HepG2 (cell line): ENCODE results near the gene SAP130. TPM values are rescaled to one million over a fixed set of nuclear protein-coding genes. Genes with fewer than 3 reads are reported as not detected.
A peak's percentile ranks its signal among the peaks of the same experiment; 100 is the strongest.

Source experiments
- ASH2L ChIP-seq: fragments of 300-600, 200-600 bp; sonication (generic); IDR thresholded peaks from 2 replicates; pipeline ENCODE4 v1.7.0; 2017; ENCODE audit warnings: low read depth, mild to moderate bottlenecking, moderate library complexity, mixed read lengths, low read length; ENCODE audit not compliant: insufficient read length
- CAMTA2 ChIP-seq: sonication (generic); formaldehyde crosslinking; IDR thresholded peaks from 2 replicates; pipeline ENCODE4 v1.4.0; 2020; ENCODE audit warnings: mild to moderate bottlenecking, missing genetic modification reagents, borderline replicate concordance
- DRAP1 ChIP-seq: IDR thresholded peaks from 2 replicates; pipeline ENCODE4 v1.6.1; 2016; ENCODE audit warnings: missing genetic modification reagents, missing compliant biosample characterization
- ELF1 ChIP-seq: sonication (generic); formaldehyde crosslinking; IDR thresholded peaks from 2 replicates; pipeline ENCODE4 v1.4.0; 2020; ENCODE audit warnings: missing genetic modification reagents
- GABPA ChIP-seq, 2 experiments: IDR thresholded peaks; 2 replicates each; pipeline ENCODE4 v1.6.1; 2011 to 2016; ENCODE audit warnings: low read depth in 2 of 2, low read length in 1 of 2, missing biosample characterization in 1 of 2, missing genetic modification characterization in 1 of 2
- HDAC2 ChIP-seq: sonication (generic); formaldehyde crosslinking; IDR thresholded peaks from 2 replicates; pipeline ENCODE4 v1.4.0; 2020; ENCODE audit warnings: missing genetic modification reagents
- HNRNPK ChIP-seq: fragments of 200-400 bp; formaldehyde crosslinking; IDR thresholded peaks from 2 replicates; pipeline ENCODE4 v1.6.1; 2018; ENCODE audit warnings: low read length, low read depth, moderate library complexity, mild to moderate bottlenecking; ENCODE audit not compliant: poor library complexity, severe bottlenecking
- IRF2 ChIP-seq: IDR thresholded peaks from 2 replicates; pipeline ENCODE4 v1.6.1; 2018; ENCODE audit warnings: missing genetic modification reagents, missing compliant biosample characterization
- IRF9 ChIP-seq: sonication (generic); formaldehyde crosslinking; IDR thresholded peaks from 2 replicates; pipeline ENCODE4 v1.8.0; 2022; ENCODE audit warnings: missing genetic modification reagents, mild to moderate bottlenecking, borderline replicate concordance
- KLF9 ChIP-seq: IDR thresholded peaks from 2 replicates; pipeline ENCODE4 v1.6.1; 2016; ENCODE audit warnings: low read depth
- MAF1 ChIP-seq: sonication (generic); formaldehyde crosslinking; IDR thresholded peaks from 2 replicates; pipeline ENCODE4 v1.5.0; 2020; ENCODE audit warnings: missing genetic modification reagents, borderline replicate concordance
- MAZ ChIP-seq, 2 experiments: sonication (generic) in 1 of 2; formaldehyde crosslinking in 1 of 2; IDR thresholded peaks; 2 replicates each; pipeline versions ENCODE4 v1.5.0 to v1.6.1; 2012 to 2020; ENCODE audit warnings: low read depth in 2 of 2, mild to moderate bottlenecking in 2 of 2, borderline replicate concordance in 1 of 2, improper control_type of control experiment in 1 of 2, low read length in 1 of 2, missing genetic modification reagents in 1 of 2, moderate library complexity in 1 of 2
- NFYB ChIP-seq: sonication (generic); formaldehyde crosslinking; IDR thresholded peaks from 2 replicates; pipeline ENCODE4 v1.4.0; 2020; ENCODE audit warnings: missing genetic modification reagents
- NR2F6 ChIP-seq, 2 experiments: IDR thresholded peaks; 2 replicates each; pipeline ENCODE4 v1.6.1; 2016; ENCODE audit warnings: antibody characterized with exemption in 1 of 2, mild to moderate bottlenecking in 1 of 2
- PHB2 ChIP-seq: fragments of 450-650 bp; IDR thresholded peaks from 2 replicates; pipeline ENCODE4 v1.6.1; 2018; ENCODE audit not compliant: partially characterized antibody
- REPIN1 ChIP-seq: sonication (generic); formaldehyde crosslinking; IDR thresholded peaks from 2 replicates; pipeline ENCODE4 v1.8.0; 2022; ENCODE audit warnings: missing genetic modification reagents, low read depth, mild to moderate bottlenecking, borderline replicate concordance
- RFX3 ChIP-seq: IDR thresholded peaks from 2 replicates; pipeline ENCODE4 v1.6.1; 2016; ENCODE audit warnings: missing biosample characterization, missing genetic modification reagents
- RFX5 ChIP-seq: IDR thresholded peaks from 2 replicates; pipeline ENCODE4 v1.6.1; 2011; ENCODE audit warnings: low read depth, low read length, improper control_type of control experiment
- SP1 ChIP-seq, 2 experiments: fragments of 450-650 bp in 1 of 2; sonication (generic) in 1 of 2; formaldehyde crosslinking in 1 of 2; IDR thresholded peaks; 2 replicates each; pipeline versions ENCODE4 v1.4.0 to v1.6.1; 2016 to 2020; ENCODE audit warnings: missing genetic modification reagents in 1 of 2
- SPEN ChIP-seq: sonication (generic); formaldehyde crosslinking; IDR thresholded peaks from 2 replicates; pipeline ENCODE4 v1.5.1; 2020; ENCODE audit warnings: low read depth, mild to moderate bottlenecking, missing genetic modification reagents
- SRY ChIP-seq: sonication (generic); formaldehyde crosslinking; IDR thresholded peaks from 2 replicates; pipeline ENCODE4 v1.8.0; 2022; ENCODE audit warnings: mild to moderate bottlenecking, missing genetic modification reagents
- ZFAT ChIP-seq: sonication (generic); formaldehyde crosslinking; conservative IDR thresholded peaks from 2 replicates; pipeline ENCODE4 v1.8.1; 2023; ENCODE audit warnings: missing genetic modification reagents, inconsistent platforms
- ZFP36L1 ChIP-seq: sonication (generic); formaldehyde crosslinking; IDR thresholded peaks from 2 replicates; pipeline ENCODE4 v1.8.0; 2022; ENCODE audit warnings: mild to moderate bottlenecking, missing genetic modification reagents, moderate library complexity
- ZMAT5 ChIP-seq: sonication (generic); formaldehyde crosslinking; IDR thresholded peaks from 2 replicates; pipeline ENCODE4 v1.5.0; 2020; ENCODE audit warnings: mild to moderate bottlenecking, low read depth, missing genetic modification reagents, borderline replicate concordance
- ZMYM3 ChIP-seq: sonication (generic); formaldehyde crosslinking; IDR thresholded peaks from 2 replicates; pipeline ENCODE4 v1.5.1; 2020; ENCODE audit warnings: mild to moderate bottlenecking, missing genetic modification reagents
- ZNF275 ChIP-seq: sonication (generic); formaldehyde crosslinking; IDR thresholded peaks from 2 replicates; pipeline ENCODE4 v1.8.0; 2022; ENCODE audit warnings: missing genetic modification reagents, mild to moderate bottlenecking, inconsistent platforms, borderline replicate concordance
- ZNF431 ChIP-seq: sonication (generic); formaldehyde crosslinking; IDR thresholded peaks from 2 replicates; pipeline ENCODE4 v1.9.0; 2022; ENCODE audit warnings: missing genetic modification reagents, low read depth, mild to moderate bottlenecking, borderline replicate concordance
- ZNF7 ChIP-seq: IDR thresholded peaks from 2 replicates; pipeline ENCODE4 v1.6.1; 2016; ENCODE audit warnings: missing biosample characterization, missing genetic modification reagents
- polyA plus RNA-seq, 8 experiments: library from polyadenylated mRNA; depleted of rRNA in 3 of 8; stranded (reverse) in 7 of 8; unstranded in 1 of 8; fragments of >200 nt; fragmentation: Illumina TruSeq in 4 of 8; extraction: Trizol in 4 of 8; gene quantifications; 2 replicates each; pipeline versions ENCODE4 v1.2.1 to v1.2.3, GENCODE V29; 2011 to 2016; ENCODE audit warnings: low read depth in 4 of 8, missing spikeins in 1 of 8, mixed read lengths in 1 of 8; ENCODE audit not compliant: insufficient read depth in 1 of 8
- total RNA-seq, 5 experiments: library from RNA; depleted of rRNA; stranded (reverse); fragments of >200 nt; fragmentation: Illumina TruSeq; extraction: Trizol; gene quantifications; 2 replicates each; pipeline ENCODE4 v1.2.3, GENCODE V29; 2016; ENCODE audit warnings: low read depth in 1 of 5

The SAP130 gene
- total and polyA plus RNA-seq, 2 of the 13 experiments (the other 11 are each of a cell fraction or from before 2014, with no cell fraction given): 11.1 to 18.6 TPM

GRCh38 chr2:128027278-128027800 lies 520 bp downstream of the SAP130 start (continued):
- TF ChIP-seq ZNF275 (CRISPR knock-in tag) (no peak), RFX5 (peak; percentile 70), ASH2L (peak; percentile 4), ZFAT (0 out of 2 replicates have a peak, but pooled peaks have one; percentile 73), SP1 (IDR thresholded peaks at IDR 0.05) (0 out of 2 replicates have a peak, but pooled peaks have one; percentile 42), SP1 (CRISPR knock-in tag; IDR thresholded peaks at IDR 0.05) (peak; percentile 85; the same call in 1 of the 2 replicates), SRY (CRISPR knock-in tag) (peak; percentile 22; the same call in 1 of the 2 replicates), RFX3 (no peak), HDAC2 (CRISPR knock-in tag) (no peak), KLF9 (CRISPR knock-in tag) (no peak), MAF1 (peak; percentile 67; the same call in 1 of the 2 replicates), DRAP1 (peak; percentile 80), ELF1 (no peak), GABPA (IDR thresholded peaks at IDR 0.05; ENCODE audit: low read depth, low read length) (0 out of 2 replicates have a peak, but pooled peaks have one; percentile 7), GABPA (CRISPR knock-in tag; IDR thresholded peaks at IDR 0.05; ENCODE audit: low read depth) (no peak), ZNF431 (no peak), ZNF7 (no peak), ZMYM3 (CRISPR knock-in tag) (no peak), PHB2 (no peak), SPEN (no peak), MAZ (IDR thresholded peaks at IDR 0.05; ENCODE audit: borderline replicate concordance, low read depth, low read length) (peak; percentile 99), MAZ (CRISPR knock-in tag; IDR thresholded peaks at IDR 0.05; ENCODE audit: low read depth) (no peak; the same call in 1 of the 2 replicates), CAMTA2 (peak; percentile 18; the same call in 1 of the 2 replicates), ZFP36L1 (CRISPR knock-in tag) (no peak), REPIN1 (0 out of 2 replicates have a peak, but pooled peaks have one; percentile 17), IRF9 (CRISPR knock-in tag) (no peak), NFYB (peak; percentile 81), NR2F6 (IDR thresholded peaks at IDR 0.05) (no peak), NR2F6 (CRISPR knock-in tag; IDR thresholded peaks at IDR 0.05) (no peak), IRF2 (no peak), HNRNPK (no peak), ZMAT5 (CRISPR knock-in tag) (no peak)
